HepG2 (cell line): ENCODE data around the gene CX3CR1. TPM values are rescaled to one million over a fixed set of nuclear protein-coding genes. Genes with fewer than 3 reads are reported as not detected.

Experiments
- ATAC-seq: fragments of 200-7000 bp; cut with Tn5 transposase; 3 replicates; pipeline ENCODE4 v1.9.1; 2020; ENCODE audit warnings: mild to moderate bottlenecking, moderate library complexity
- Bru-seq: library from RNA; stranded (reverse); fragments of 400-500 nt; gene quantifications from one replicate; lab custom pipeline; 2021; lab: Mats Ljungman, UMichigan
- BruChase-seq, 2 experiments: library from RNA; stranded (reverse); fragments of 400-500 nt; gene quantifications; one replicate each; lab custom pipeline; 2021; lab: Mats Ljungman, UMichigan
- BruUV-seq: library from RNA; stranded (reverse); fragments of 400-500 nt; replicated peaks from 2 replicates; lab custom pipeline; 2021; lab: Mats Ljungman, UMichigan
- CTCF ChIA-PET: fragments of 300-600 bp; formaldehyde crosslinking; extraction: SDS; loops from one replicate; lab custom pipeline; 2021; ENCODE audit warnings: low total read pairs, inconsistent platforms, low intra/inter-chr PET ratio; lab: Yijun Ruan, JAX
- POLR2A ChIA-PET: fragments of 350-600 bp; sonication (Branson Sonifier 250); formaldehyde crosslinking; loops from one replicate; lab custom pipeline; 2020; ENCODE audit warnings: antibody characterized with exemption, inconsistent platforms; lab: Yijun Ruan, JAX
- DNase-seq: peaks from one replicate; pipeline ENCODE4 v3.0.0-alpha.2; 2015; ENCODE audit warnings: low spot score
- FAIRE-seq: peaks from 3 replicates; lab custom pipeline; 2011; peaks lifted over from hg19 to GRCh38; lab: Jason Lieb, UNC
- H2AFZ ChIP-seq: one replicate; pipeline ENCODE4 v1.6.1; 2011; ENCODE audit warnings: low read length, inconsistent platforms
- H3K27ac ChIP-seq: fragments of 300-600 bp; 3 replicates; pipeline ENCODE4 v1.8.0; 2011; ENCODE audit warnings: mixed run types, mild to moderate bottlenecking, mixed read lengths, low read length, inconsistent platforms; ENCODE audit not compliant: insufficient read depth; ENCODE audit errors: extremely low read length
- H3K27me3 ChIP-seq, 2 experiments: fragments of 200-600 bp in 1 of 2; 2 replicates in 1 of 2; 3 replicates in 1 of 2; pipeline versions ENCODE4 v1.6.0 to v1.8.0; 2011; ENCODE audit warnings: low read length in 2 of 2, mild to moderate bottlenecking in 2 of 2, moderate library complexity in 2 of 2, inconsistent platforms in 1 of 2; ENCODE audit not compliant: insufficient read depth in 2 of 2, control insufficient read depth in 1 of 2
- H3K36me3 ChIP-seq, 2 experiments: fragments of 200-600 bp in 1 of 2; replicated peaks in 1 of 2; 2 replicates in 1 of 2; 3 replicates in 1 of 2; pipeline versions ENCODE4 v1.5.1 to v1.8.0; 2011; ENCODE audit warnings: low read length in 2 of 2, inconsistent platforms in 1 of 2; ENCODE audit not compliant: insufficient read depth in 2 of 2, control insufficient read depth in 1 of 2
- H3K4me1 ChIP-seq: 2 replicates; pipeline ENCODE4 v1.5.1; 2012; ENCODE audit warnings: low read length, inconsistent platforms; ENCODE audit not compliant: insufficient read depth
- H3K4me2 ChIP-seq: 2 replicates; pipeline ENCODE4 v1.6.0; 2011; ENCODE audit warnings: low read depth, low read length, inconsistent platforms
- H3K4me3 ChIP-seq, 3 experiments: fragments of 200-600 bp in 1 of 3; sonication (generic), shearing (Covaris generic) in 1 of 3; replicated peaks in 1 of 3; 2 replicates each; pipeline ENCODE4 v1.5.1; 2011 to 2016; ENCODE audit warnings: low read length in 3 of 3, inconsistent platforms in 2 of 3, low read depth in 2 of 3, mild to moderate bottlenecking in 2 of 3, control low read depth in 1 of 3, mixed read lengths in 1 of 3; ENCODE audit not compliant: insufficient read depth in 1 of 3
- H3K79me2 ChIP-seq: one replicate; pipeline ENCODE4 v1.6.1; 2011; ENCODE audit warnings: low read length, inconsistent platforms; ENCODE audit not compliant: insufficient read depth
- H3K9ac ChIP-seq: 2 replicates; pipeline ENCODE4 v1.6.0; 2011; ENCODE audit warnings: mild to moderate bottlenecking, low read depth, low read length, inconsistent platforms; ENCODE audit not compliant: insufficient read depth
- H3K9me3 ChIP-seq: 2 replicates; pipeline ENCODE4 v1.5.1; 2012; ENCODE audit warnings: mild to moderate bottlenecking, low read length
- H4K20me1 ChIP-seq: 2 replicates; pipeline ENCODE4 v1.6.0; 2011; ENCODE audit warnings: inconsistent platforms, mild to moderate bottlenecking, low read length, moderate library complexity; ENCODE audit not compliant: insufficient read depth
- CBFB ChIP-seq: sonication (generic); formaldehyde crosslinking; IDR thresholded peaks from 2 replicates; pipeline ENCODE4 v1.4.0; 2020; ENCODE audit warnings: missing genetic modification reagents
- CHD4 ChIP-seq: fragments of 200-600 bp; sonication (generic); IDR thresholded peaks from 2 replicates; pipeline ENCODE4 v1.7.0; 2017; ENCODE audit warnings: mild to moderate bottlenecking, low read length, borderline replicate concordance
- MBNL3 ChIP-seq: fragments of 250-450 bp; sonication (Bioruptor Pico); conservative IDR thresholded peaks from 2 replicates; pipeline ENCODE4 v1.8.0; 2022; ENCODE audit warnings: mild to moderate bottlenecking, inconsistent platforms
- THAP7 ChIP-seq: sonication (generic); formaldehyde crosslinking; IDR thresholded peaks from 2 replicates; pipeline ENCODE4 v1.8.1; 2023; ENCODE audit warnings: mild to moderate bottlenecking, missing genetic modification reagents
- ZNF512 ChIP-seq: sonication (generic); formaldehyde crosslinking; IDR thresholded peaks from 2 replicates; pipeline ENCODE4 v1.4.0; 2020; ENCODE audit warnings: mild to moderate bottlenecking, missing genetic modification reagents
- ZNF557 ChIP-seq: sonication (generic); formaldehyde crosslinking; IDR thresholded peaks from 2 replicates; pipeline ENCODE4 v1.4.0; 2020; ENCODE audit warnings: missing genetic modification reagents
- ZNF589 ChIP-seq: sonication (generic); formaldehyde crosslinking; conservative IDR thresholded peaks from 2 replicates; pipeline ENCODE4 v1.8.0; 2022; ENCODE audit warnings: mild to moderate bottlenecking, moderate library complexity, missing genetic modification reagents
- WGBS: methylation state at CpG from one replicate; pipeline ENCODE4 v1.1.6; 2017; ENCODE audit warnings: low lambda C conversion rate; 5-methylcytosine and 5-hydroxymethylcytosine counted together
- in situ Hi-C: cut with HindIII; loops from 2 replicates; pipeline ENCODE4 v1.10.0; 2017; ENCODE audit warnings: low pct_unique_long_range_greater_than_20kb; ENCODE audit not compliant: extremely low pct_ligation_motif_present
- intact Hi-C: fragments of 100-400 bp; cut with micrococcal nuclease; formaldehyde crosslinking; loops from one replicate; pipeline ENCODE4 v1.10.0; 2022; ENCODE audit not compliant: unreplicated experiment
- long read RNA-seq, 2 experiments: library from RNA in 1 of 2; library from polyadenylated mRNA in 1 of 2; stranded (forward) in 1 of 2; unstranded in 1 of 2; transcript quantifications; one replicate each; pipeline ENCODE4 v2.0.0, GENCODE V29; 2019 to 2022
- polyA minus RNA-seq, 3 experiments: library from RNA; depleted of rRNA, polyadenylated mRNA; stranded (reverse); fragments of >200 nt; gene quantifications; 2 replicates each; pipeline ENCODE4 v1.2.3, GENCODE V29; 2011; ENCODE audit warnings: low replicate concordance in 1 of 3
- polyA plus RNA-seq, 8 experiments: library from polyadenylated mRNA; depleted of rRNA in 3 of 8; stranded (reverse) in 7 of 8; unstranded in 1 of 8; fragments of >200 nt; fragmentation: Illumina TruSeq in 4 of 8; extraction: Trizol in 4 of 8; gene quantifications; 2 replicates each; pipeline versions ENCODE4 v1.2.1 to v1.2.3, GENCODE V29; 2011 to 2016; ENCODE audit warnings: low read depth in 4 of 8, missing spikeins in 1 of 8, mixed read lengths in 1 of 8; ENCODE audit not compliant: insufficient read depth in 1 of 8
- total RNA-seq, 5 experiments: library from RNA; depleted of rRNA; stranded (reverse); fragments of >200 nt; fragmentation: Illumina TruSeq; extraction: Trizol; gene quantifications; 2 replicates each; pipeline ENCODE4 v1.2.3, GENCODE V29; 2016; ENCODE audit warnings: low read depth in 1 of 5

The CX3CR1 gene
- total RNA-seq (2016; rRNA removed; fragmentation: Illumina TruSeq; extraction: Trizol) (not detected in 2 replicates), polyA plus RNA-seq (2011; rRNA removed) (not detected in 2 replicates), polyA minus RNA-seq (2011; rRNA and poly(A)+ RNA removed; ENCODE audit: low replicate concordance) (0.14 TPM in 1 of 2 replicates, not detected in the other), Bru-seq, nascent RNA (percentile 9 among the genes with signal in this experiment), BruChase-seq, experiment 1, labeled RNA remaining after a 6-hour chase (percentile 9 among the genes with signal in this experiment), BruChase-seq, experiment 2, labeled RNA remaining after a 2-hour chase (percentile 11 among the genes with signal in this experiment)
- total RNA-seq (2016; cell fraction: cytosol; rRNA removed; fragmentation: Illumina TruSeq; extraction: Trizol; ENCODE audit: low read depth), result not detected in 2 replicates
- total RNA-seq (2016; cell fraction: insoluble cytoplasmic fraction; rRNA removed; fragmentation: Illumina TruSeq; extraction: Trizol), result not detected in 2 replicates
- total RNA-seq (2016; cell fraction: membrane; rRNA removed; fragmentation: Illumina TruSeq; extraction: Trizol), result not detected in 2 replicates
- total RNA-seq (2016; cell fraction: nucleus; rRNA removed; fragmentation: Illumina TruSeq; extraction: Trizol), result not detected in 2 replicates
- polyA plus RNA-seq (2011; cell fraction: cytosol; rRNA removed), result 0.01 TPM in 1 of 2 replicates, not detected in the other
- polyA plus RNA-seq (2011; cell fraction: nucleus; rRNA removed), result not detected in 2 replicates
- not detected in 2 replicates for polyA plus RNA-seq (2012)
- polyA plus RNA-seq (2016; cell fraction: cytosol; fragmentation: Illumina TruSeq; extraction: Trizol; ENCODE audit: low read depth), result not detected in 2 replicates
- polyA plus RNA-seq (2016; cell fraction: insoluble cytoplasmic fraction; fragmentation: Illumina TruSeq; extraction: Trizol; ENCODE audit: low read depth), result not detected in 2 replicates
- polyA plus RNA-seq (2016; cell fraction: membrane; fragmentation: Illumina TruSeq; extraction: Trizol; ENCODE audit: low read depth), result not detected in 2 replicates
- polyA plus RNA-seq (2016; cell fraction: nucleus; fragmentation: Illumina TruSeq; extraction: Trizol; ENCODE audit: insufficient read depth, low read depth), result not detected in 2 replicates
- polyA minus RNA-seq (2011; cell fraction: cytosol; rRNA and poly(A)+ RNA removed), result not detected in 2 replicates
- not detected in 2 replicates for polyA minus RNA-seq (2011; cell fraction: nucleus; rRNA and poly(A)+ RNA removed)
- long read RNA-seq, experiment 1, result 0 reads
- long read RNA-seq, experiment 2, result 0 reads

GRCh38 chr3:39279745-39280517 lies at the start of gene CX3CR1:
TSS of gene CX3CR1 (minus strand) at chr3:39280036. CDS start at chr3:39266509, 13,527 bp downstream.
- no peak for FAIRE-seq

More at GRCh38 chr3:39279745-39280517, at the start of gene CX3CR1:
- ATAC-seq, result peak; percentile 54
- no peak within 1 kb of the TSS for H3K27ac ChIP-seq
- H3K79me2 ChIP-seq, result no peaks in the 10 kb centered on the region
- no peaks in the 10 kb centered on the region for H3K9me3 ChIP-seq
- POLR2A ChIA-PET, result no interaction called here
- no peak for DNase-seq
- H3K4me2 ChIP-seq, result no peak within 1 kb of the TSS
- no peak within 1 kb of the TSS for H2AFZ ChIP-seq
- WGBS, result 23% methylated on average over 4 of the region's 5 CpGs
- H3K36me3 ChIP-seq, result no peaks in the 10 kb centered on the region
- H3K27me3 ChIP-seq, result peaks cover 0 to 13% of the 10 kb centered on the region in 2 experiments; a peak in 4 of 5 replicates
- in situ Hi-C loops, result no loop called here
- H4K20me1 ChIP-seq, result no peaks in the 10 kb centered on the region
- BruUV-seq, result no TSS peak
- H3K9ac ChIP-seq, result no peak within 1 kb of the TSS
- no peak for TF ChIP-seq MBNL3 (CRISPR knock-in tag)
- TF ChIP-seq ZNF557 (CRISPR knock-in tag), result no peak
- no peak for TF ChIP-seq CBFB (CRISPR knock-in tag)
- TF ChIP-seq CHD4, result no peak
- TF ChIP-seq THAP7 (CRISPR knock-in tag), result no peak
- TF ChIP-seq ZNF589, result no peak
- TF ChIP-seq ZNF512 (CRISPR knock-in tag), result no peak
- peaks cover 6% of the 10 kb centered on the region; the same call in 1 of the 2 replicates for H3K4me1 ChIP-seq
- intact Hi-C loops, result no loop called here
- CTCF ChIA-PET, result no interaction called here
- H3K4me3 ChIP-seq, result no peak within 1 kb of the TSS
